ENCODE results near the gene NPTX1.

Gene NPTX1

DNA sequence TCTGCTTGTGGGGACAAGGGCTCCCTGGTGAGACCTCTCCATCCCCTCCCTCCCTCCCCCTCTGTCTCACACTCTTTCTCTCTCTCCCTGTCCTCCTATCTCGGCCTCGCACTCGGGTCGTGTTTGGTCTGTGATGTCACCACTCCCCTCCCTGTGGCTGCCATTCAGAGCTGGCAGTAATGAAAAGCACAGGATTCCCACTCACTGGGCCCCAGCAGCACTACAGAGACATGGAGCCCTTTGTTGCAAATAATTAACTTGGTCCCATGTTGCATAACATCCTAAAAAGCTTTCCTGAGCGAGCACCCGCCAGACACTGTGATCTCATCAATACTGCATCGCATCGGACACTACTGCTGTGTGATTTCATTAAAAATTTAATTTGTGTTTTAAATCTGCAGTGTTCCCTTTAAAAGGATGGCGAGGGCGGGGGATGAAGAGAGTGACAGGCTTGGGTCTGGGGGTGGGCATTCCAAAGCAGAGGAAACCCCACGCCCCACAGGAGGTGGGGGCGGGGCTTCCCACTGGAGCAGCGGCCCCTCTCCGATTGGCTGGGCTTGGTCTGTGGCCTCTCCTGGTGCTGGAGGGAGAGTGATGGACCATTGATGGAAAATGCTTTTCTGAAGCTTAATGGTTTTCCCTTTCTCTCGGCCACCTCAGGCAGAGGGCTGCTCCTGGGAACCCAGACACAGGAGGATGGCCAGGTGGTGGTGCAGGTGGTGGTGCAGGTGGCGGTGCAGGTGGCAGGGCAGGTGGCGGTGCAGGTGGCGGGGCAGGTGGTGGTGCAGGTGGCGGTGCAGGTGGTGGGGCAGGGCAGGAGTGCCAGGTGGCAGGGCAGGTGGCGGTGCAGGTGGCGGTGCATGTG is 15.3 kb upstream of the NPTX1 start:
- no peaks in the 10 kb centered on the region for H4K20me1 ChIP-seq (ENCODE audit: low read depth, low read length)
- no peaks in the 10 kb centered on the region for H3K36me3 ChIP-seq (ENCODE audit: low read length)
- TF ChIP-seq EZH2phosphoT487 (conservative IDR thresholded peaks at IDR 0.05; ENCODE audit: low read length) = no peak
- TF ChIP-seq, protein P1, sequence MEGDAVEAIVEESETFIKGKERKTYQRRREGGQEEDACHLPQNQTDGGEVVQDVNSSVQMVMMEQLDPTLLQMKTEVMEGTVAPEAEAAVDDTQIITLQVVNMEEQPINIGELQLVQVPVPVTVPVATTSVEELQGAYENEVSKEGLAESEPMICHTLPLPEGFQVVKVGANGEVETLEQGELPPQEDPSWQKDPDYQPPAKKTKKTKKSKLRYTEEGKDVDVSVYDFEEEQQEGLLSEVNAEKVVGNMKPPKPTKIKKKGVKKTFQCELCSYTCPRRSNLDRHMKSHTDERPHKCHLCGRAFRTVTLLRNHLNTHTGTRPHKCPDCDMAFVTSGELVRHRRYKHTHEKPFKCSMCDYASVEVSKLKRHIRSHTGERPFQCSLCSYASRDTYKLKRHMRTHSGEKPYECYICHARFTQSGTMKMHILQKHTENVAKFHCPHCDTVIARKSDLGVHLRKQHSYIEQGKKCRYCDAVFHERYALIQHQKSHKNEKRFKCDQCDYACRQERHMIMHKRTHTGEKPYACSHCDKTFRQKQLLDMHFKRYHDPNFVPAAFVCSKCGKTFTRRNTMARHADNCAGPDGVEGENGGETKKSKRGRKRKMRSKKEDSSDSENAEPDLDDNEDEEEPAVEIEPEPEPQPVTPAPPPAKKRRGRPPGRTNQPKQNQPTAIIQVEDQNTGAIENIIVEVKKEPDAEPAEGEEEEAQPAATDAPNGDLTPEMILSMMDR (IDR thresholded peaks at IDR 0.05; ENCODE audit: insufficient read depth, low read length, poor library complexity, severe bottlenecking) = no peak
- no peaks in the 10 kb centered on the region for H3K79me2 ChIP-seq (ENCODE audit: insufficient read depth, low read length)
- H3K4me2 ChIP-seq (ENCODE audit: low read depth, low read length, poor library complexity, severe bottlenecking) = no peak overlapping the region
- H2AFZ ChIP-seq (ENCODE audit: low read depth, low read length, severe bottlenecking) = no peak overlapping the region
- no peak overlapping the region for H3K9ac ChIP-seq (ENCODE audit: low read length)
- no peaks in the 10 kb centered on the region for H3F3A ChIP-seq (ENCODE audit: insufficient read depth)
- no peak overlapping the region for H3K4me3 ChIP-seq (ENCODE audit: insufficient read depth, low read length, poor library complexity, severe bottlenecking)
- no peaks in the 10 kb centered on the region for H3K9me2 ChIP-seq (replicated peaks; ENCODE audit: insufficient read depth, low read length)
- H3K27ac ChIP-seq (ENCODE audit: low read depth, low read length) = no peak overlapping the region
- H3K9me3 ChIP-seq (ENCODE audit: insufficient read depth, low read length) = no peaks in the 10 kb centered on the region
- H3K27me3 ChIP-seq (ENCODE audit: low read length) = no peaks in the 10 kb centered on the region

DNA sequence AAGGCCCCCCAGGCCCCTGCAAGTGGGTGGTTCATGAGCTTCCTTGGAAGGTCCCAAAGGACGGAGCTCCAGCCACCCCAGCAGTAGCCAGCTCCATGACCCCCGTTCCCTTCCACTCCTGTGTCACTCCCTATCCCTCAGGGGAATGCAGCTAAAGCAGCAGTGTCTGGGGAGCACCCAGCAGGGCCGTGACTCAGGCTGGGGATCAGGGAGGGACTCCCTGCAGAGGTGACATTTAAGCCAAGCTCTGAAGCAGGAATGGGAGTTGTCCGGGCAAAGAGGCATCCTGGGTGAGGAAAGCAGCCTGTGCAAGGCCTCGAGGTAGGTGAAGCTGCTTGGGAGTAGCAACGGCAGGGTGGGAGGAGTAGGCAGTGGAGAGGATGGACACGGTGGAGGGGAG is 11.1 kb upstream of the NPTX1 start:
- Histone ChIP-seq H3K27me3 (ENCODE audit: low read length) (no peaks in the 10 kb centered on the region), H3K4me2 (ENCODE audit: low read depth, low read length, poor library complexity, severe bottlenecking) (no peak overlapping the region), H4K20me1 (ENCODE audit: low read depth, low read length) (no peaks in the 10 kb centered on the region), H3K27ac (ENCODE audit: low read depth, low read length) (no peak overlapping the region), H3K4me3 (ENCODE audit: insufficient read depth, low read length, poor library complexity, severe bottlenecking) (no peak overlapping the region), H3K79me2 (ENCODE audit: insufficient read depth, low read length) (no peaks in the 10 kb centered on the region), H3K9me2 (replicated peaks; ENCODE audit: insufficient read depth, low read length) (no peaks in the 10 kb centered on the region), H3F3A (ENCODE audit: insufficient read depth) (no peaks in the 10 kb centered on the region), H3K36me3 (ENCODE audit: low read length) (no peaks in the 10 kb centered on the region), H3K9me3 (ENCODE audit: insufficient read depth, low read length) (no peaks in the 10 kb centered on the region), H2AFZ (ENCODE audit: low read depth, low read length, severe bottlenecking) (no peak overlapping the region), H3K9ac (ENCODE audit: low read length) (no peak overlapping the region)
- no peak for TF ChIP-seq EZH2phosphoT487 (conservative IDR thresholded peaks at IDR 0.05; ENCODE audit: low read length)
- TF ChIP-seq, protein P1 (IDR thresholded peaks at IDR 0.05; ENCODE audit: insufficient read depth, low read length, poor library complexity, severe bottlenecking) = no peak

DNA sequence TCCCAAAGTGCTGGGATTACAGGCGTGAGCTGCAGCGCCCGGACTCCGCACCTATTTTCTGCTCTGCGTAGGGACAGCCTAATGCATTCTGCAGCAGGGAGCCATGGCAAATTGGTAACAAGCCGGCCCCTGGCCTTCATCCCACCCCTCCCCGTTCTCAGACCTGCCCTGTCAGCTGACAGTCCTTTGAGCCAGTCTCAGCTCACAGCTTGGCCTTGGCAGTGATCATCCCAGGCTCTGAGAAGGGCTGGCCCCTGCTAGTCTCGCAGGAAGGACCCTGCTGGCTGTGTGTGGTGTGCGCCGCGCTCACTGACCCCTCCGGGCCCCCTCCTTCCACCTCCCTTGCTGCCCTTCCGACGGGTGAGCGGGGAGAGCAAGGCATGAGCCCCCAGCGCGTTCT is 10.3 kb upstream of the NPTX1 start:
- H3K9ac ChIP-seq (ENCODE audit: low read length) = no peak overlapping the region
- no peak overlapping the region for H3K4me2 ChIP-seq (ENCODE audit: low read depth, low read length, poor library complexity, severe bottlenecking)
- H2AFZ ChIP-seq (ENCODE audit: low read depth, low read length, severe bottlenecking) = no peak overlapping the region
- no peaks in the 10 kb centered on the region for H3K9me2 ChIP-seq (replicated peaks; ENCODE audit: insufficient read depth, low read length)
- H3K79me2 ChIP-seq (ENCODE audit: insufficient read depth, low read length) = no peaks in the 10 kb centered on the region
- no peak overlapping the region for H3K4me3 ChIP-seq (ENCODE audit: insufficient read depth, low read length, poor library complexity, severe bottlenecking)
- H3K9me3 ChIP-seq (ENCODE audit: insufficient read depth, low read length) = no peaks in the 10 kb centered on the region
- H3K27me3 ChIP-seq (ENCODE audit: low read length) = no peaks in the 10 kb centered on the region
- no peaks in the 10 kb centered on the region for H3F3A ChIP-seq (ENCODE audit: insufficient read depth)
- H3K36me3 ChIP-seq (ENCODE audit: low read length) = no peaks in the 10 kb centered on the region
- no peak for TF ChIP-seq EZH2phosphoT487 (conservative IDR thresholded peaks at IDR 0.05; ENCODE audit: low read length)
- TF ChIP-seq, protein P1 (IDR thresholded peaks at IDR 0.05; ENCODE audit: insufficient read depth, low read length, poor library complexity, severe bottlenecking) = no peak
- no peaks in the 10 kb centered on the region for H4K20me1 ChIP-seq (ENCODE audit: low read depth, low read length)
- H3K27ac ChIP-seq (ENCODE audit: low read depth, low read length) = no peak overlapping the region
